A549 (cell line): ENCODE results near the gene BANP.

ENCODE experiments used
- NR3C1 ChIP-seq: fragments of >200 bp; sonication (Bioruptor Twin); formaldehyde crosslinking; IDR thresholded peaks from 3 replicates; pipeline ENCODE4 v1.6.1; 2017
- POLR2A ChIP-seq: IDR thresholded peaks from 2 replicates; pipeline ENCODE4 v1.6.1; 2012; ENCODE audit warnings: mild to moderate bottlenecking, low read length
- RNF2 ChIP-seq: fragments of 200-600 bp; sonication (generic); IDR thresholded peaks from 2 replicates; pipeline ENCODE4 v1.6.1; 2016; ENCODE audit warnings: low read depth, mild to moderate bottlenecking, antibody characterized with exemption, moderate library complexity, borderline replicate concordance
- TF ChIP-seq, protein P1 (sequence below): fragments of >200 bp; sonication (Bioruptor Twin); formaldehyde crosslinking; IDR thresholded peaks from 3 replicates; pipeline ENCODE4 v1.5.1; 2016
- TF ChIP-seq, protein P2 (sequence below): IDR thresholded peaks from 2 replicates; pipeline ENCODE4 v1.6.1; 2012

- TF ChIP-seq, protein P1, sequence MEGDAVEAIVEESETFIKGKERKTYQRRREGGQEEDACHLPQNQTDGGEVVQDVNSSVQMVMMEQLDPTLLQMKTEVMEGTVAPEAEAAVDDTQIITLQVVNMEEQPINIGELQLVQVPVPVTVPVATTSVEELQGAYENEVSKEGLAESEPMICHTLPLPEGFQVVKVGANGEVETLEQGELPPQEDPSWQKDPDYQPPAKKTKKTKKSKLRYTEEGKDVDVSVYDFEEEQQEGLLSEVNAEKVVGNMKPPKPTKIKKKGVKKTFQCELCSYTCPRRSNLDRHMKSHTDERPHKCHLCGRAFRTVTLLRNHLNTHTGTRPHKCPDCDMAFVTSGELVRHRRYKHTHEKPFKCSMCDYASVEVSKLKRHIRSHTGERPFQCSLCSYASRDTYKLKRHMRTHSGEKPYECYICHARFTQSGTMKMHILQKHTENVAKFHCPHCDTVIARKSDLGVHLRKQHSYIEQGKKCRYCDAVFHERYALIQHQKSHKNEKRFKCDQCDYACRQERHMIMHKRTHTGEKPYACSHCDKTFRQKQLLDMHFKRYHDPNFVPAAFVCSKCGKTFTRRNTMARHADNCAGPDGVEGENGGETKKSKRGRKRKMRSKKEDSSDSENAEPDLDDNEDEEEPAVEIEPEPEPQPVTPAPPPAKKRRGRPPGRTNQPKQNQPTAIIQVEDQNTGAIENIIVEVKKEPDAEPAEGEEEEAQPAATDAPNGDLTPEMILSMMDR: no peak
- TF ChIP-seq RNF2 (no peak), POLR2A (no peak), NR3C1 (no peak)
- TF ChIP-seq, protein P2, sequence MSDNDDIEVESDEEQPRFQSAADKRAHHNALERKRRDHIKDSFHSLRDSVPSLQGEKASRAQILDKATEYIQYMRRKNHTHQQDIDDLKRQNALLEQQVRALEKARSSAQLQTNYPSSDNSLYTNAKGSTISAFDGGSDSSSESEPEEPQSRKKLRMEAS: no peak
Measured at GRCh38 chr16:87948119-87948545, 3.1 kb upstream of the BANP start.
